Fibroblast of skin of scalp (primary cell): ENCODE measurements around the gene MAPK13.
A peak's percentile ranks its signal among the peaks of the same experiment; 100 is the strongest.
"Not testable (repeated sequence)": the region's sequence is repeated elsewhere in the genome, so short reads cannot be mapped to it uniquely, and the experiment has no call there.

ENCODE experiments used
- DNase-seq: peaks from one replicate; pipeline ENCODE4 v3.0.0-alpha.2; 2013

Gene MAPK13

DNA sequence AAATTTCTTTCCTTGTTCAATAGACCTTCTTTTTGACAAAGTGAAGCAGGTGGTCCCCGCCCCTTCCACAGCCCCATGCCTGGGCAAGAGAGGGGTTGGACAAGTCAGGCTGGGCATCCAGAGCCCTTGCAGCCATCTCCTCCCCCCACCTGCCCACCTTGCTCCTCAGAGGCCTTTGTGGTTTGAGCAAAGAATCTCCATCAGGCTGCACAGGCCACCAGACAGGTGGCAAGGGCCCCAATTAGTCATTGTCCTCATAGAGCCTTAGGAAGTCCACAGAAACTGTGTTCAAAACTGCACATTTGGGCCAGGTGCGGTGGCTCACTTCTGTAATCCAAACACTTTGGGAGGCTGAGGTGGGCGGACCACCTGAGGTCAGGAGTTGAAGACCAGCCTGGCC lies 1.5 kb upstream of the MAPK13 start:
- DNase-seq, result no peak

DNA sequence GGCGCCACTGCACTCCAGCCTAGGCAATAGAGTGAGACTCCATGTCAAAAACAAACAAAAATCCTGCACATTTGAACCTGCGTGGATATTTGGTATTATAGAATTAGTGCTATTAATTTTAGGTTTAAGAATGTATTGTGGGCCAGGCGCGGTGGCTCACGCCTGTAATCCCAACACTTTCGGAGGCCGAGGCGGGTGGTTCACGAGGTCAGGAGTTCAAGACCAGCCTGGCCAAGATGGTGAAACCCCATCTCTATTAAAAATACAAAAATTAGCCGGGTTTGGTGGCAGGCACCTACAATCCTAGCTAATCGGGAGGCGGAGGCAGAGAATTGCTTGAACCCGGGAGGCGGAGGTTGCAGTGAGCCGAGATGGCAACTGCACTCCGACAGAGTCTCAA lies 979 bp upstream of the MAPK13 start:
- DNase-seq, result not testable (repeated sequence)

DNA sequence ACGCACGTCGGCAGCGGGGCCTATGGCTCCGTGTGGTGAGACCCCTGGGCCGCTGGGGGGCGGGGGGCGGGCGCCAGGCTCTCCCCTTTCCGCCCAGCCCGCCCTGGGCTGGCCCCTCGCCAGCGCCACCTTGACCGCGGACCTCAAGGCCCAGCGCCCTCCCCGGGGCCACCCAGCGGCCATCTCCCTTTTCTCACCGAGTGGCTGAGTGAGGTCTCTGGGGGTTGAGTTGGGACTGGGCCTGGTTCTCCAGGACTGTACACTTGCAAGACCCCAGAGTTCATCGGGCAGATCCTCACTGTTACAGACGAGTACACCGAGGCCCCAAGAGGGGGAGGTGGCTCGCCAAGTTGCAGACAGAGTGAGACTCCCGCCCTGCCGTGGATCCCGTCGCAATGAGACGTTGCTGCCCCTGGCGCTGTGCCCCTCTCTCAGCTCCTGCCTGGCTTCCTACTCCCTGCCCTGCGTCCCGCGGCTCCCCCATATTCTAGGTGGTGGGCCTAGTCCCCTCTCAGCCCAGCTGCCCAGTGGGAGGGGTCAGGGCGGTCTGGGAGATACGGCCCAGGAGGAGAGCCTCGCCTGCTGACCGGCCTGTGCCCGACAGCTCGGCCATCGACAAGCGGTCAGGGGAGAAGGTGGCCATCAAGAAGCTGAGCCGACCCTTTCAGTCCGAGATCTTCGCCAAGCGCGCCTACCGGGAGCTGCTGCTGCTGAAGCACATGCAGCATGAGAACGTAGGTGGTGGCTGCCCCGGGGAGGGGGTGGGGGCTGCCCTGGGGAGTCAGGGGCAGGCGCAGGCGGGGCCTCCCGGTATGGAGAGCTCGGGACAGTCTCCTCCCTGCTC lies 576 bp downstream of the MAPK13 start:
- DNase-seq, result no peak

DNA sequence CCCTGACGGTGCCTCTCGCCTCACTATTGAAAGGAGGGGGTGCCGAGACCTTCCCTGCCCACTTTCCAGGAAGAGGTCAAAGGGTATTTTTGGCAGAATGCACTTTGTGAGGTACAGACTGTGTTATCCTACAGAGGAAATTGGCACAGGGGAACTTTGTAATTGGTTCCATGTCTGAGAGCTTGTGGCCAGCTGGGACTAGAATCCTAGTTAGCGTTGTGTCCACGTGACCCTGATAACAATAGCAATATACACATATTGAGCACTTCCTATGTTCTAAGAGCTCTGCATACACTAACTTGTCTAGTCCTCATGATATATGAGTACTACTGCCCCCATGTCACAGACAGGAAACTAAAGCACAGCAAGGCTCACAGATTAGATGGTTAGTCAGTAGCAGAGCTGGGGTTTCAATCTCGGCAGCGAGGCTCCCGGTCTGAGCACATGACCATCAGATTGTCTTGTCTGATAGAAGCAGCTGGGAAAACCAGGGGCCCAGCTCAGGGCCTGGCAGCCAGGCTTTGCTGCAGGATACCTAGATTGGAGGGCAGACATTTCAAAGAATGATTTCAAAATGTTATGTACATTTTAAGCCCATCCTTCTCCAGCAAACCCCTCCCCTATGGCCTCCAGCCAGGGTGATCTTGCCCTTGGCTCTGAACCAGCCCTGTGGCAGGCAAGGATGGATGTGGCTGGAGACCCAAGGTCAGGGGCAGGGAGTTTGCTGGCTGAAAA lies 1.4 kb downstream of the MAPK13 start:
- peak; percentile 26 for DNase-seq

DNA sequence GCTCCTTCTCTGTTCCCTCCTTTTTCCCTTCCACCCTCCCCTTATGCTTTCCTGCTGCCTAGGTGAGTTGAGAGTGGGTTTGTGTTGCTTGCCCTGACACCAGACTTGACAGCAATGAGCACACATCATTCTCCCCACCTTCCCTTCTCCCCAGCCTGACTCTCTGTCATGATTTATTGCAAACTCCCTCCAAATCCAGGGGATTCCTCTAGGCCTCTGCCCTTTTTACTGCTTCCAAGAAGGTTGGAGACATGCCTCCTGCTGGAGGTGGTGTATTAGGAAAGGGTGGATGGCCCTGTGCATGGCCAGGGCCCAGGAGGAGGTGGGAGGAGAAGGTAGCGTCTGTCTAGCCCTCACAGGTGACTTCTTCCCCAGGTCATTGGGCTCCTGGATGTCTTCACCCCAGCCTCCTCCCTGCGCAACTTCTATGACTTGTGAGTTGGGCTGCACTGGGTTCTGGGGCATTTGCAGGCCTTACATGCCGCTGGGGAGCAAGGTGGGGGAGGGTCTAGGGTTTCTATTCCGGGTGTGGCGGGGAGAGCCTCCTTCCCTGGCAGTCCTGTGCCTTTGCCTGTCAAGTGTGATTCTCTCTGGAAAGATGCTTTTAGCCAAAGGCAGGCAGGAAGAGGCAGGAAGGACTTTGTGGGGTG lies 2.1 kb downstream of the MAPK13 start:
- DNase-seq, result no peak

DNA sequence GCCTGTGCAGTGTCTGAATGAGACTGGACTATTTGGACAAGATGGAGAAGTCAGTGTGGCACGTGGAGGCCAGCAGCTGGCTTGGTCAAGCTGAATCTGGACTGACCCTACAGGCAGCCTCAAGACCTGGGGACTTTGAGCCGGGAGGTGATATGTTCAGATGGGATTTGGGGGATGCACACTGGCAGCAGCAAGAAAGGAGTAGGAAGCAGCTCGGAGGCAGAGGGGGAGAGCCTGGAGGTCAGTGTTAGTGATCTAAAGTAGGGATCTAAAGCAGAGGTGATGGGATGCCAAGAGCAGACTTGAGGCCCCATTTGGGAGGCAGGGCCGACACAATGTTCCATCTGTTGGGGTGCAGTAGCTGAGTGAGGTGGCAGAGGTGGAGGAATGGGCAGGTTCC lies 2.8 kb downstream of the MAPK13 start:
- no peak for DNase-seq

DNA sequence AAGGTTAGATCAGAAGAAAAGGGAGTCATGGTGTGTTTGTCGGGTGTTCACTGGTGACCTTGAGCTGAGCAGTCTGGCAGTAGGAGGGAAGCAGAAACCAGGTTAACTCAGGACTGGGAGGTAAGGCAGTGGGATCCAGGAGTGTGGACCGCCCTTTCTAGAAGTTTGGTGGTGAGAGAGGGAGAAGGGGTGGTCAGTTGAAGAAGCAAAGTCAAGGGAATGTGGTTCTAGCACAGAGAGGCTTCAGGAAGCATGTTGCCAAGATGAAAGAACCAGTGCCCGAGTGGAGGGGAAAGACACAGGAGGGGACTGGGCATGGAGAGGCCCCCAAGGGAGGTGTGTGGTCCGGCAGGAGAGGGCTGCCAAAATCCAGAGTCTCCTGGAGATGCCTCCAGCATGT lies 3.6 kb downstream of the MAPK13 start:
- no peak for DNase-seq

DNA sequence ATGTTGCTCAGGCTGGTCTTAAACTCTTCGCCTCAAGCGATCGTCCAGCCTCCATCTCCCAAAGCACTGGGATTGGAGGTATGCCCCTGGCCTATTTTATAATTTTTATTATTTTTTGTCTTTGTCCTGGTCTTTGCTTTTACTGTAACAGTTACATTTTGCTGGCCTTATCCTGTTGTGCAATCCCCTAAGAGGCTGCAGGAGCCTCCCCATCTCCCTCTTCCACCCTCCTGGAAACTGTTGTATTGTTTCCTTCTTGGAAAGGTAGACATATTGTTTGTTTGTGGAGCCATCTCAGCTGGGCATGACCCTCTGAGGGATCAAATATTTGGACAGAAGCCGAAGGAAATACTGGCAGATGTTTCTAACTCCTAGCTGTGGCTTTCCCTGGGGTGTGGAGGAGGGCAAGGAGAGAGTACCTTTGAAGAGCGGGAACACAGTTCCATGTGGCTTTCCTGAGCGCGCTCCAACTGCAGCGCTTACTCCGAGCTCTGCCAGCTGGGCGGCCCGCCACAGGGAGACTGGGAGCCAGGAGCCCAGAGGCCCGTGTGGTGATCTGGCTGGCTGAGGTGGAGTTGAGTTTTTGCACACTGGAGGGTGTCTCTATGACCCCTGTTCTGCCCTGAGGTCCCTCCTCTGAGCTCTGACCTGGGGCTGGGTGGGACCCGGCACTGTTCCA lies 4.9 kb downstream of the MAPK13 start:
- DNase-seq, result no peak

DNA sequence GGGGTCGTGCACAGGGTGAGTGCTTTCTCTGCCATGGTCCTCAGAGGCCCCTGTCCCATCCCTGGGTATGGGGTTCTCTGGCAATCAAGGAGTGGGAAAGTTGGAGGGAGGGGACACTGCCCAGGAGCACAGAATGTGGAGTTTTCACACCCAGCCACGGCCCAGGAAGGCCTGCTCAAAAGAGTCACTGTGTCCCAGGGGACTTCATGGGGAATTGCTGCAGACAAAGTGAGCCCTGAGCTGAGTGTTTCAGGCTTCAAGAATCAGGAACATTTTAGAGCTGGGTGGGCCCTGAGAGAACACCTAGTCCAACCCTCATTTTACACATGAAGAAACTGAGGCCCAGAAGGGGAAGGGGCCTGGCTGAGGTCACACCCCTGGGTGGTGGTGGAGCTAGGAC lies 5.7 kb downstream of the MAPK13 start:
- no peak for DNase-seq

DNA sequence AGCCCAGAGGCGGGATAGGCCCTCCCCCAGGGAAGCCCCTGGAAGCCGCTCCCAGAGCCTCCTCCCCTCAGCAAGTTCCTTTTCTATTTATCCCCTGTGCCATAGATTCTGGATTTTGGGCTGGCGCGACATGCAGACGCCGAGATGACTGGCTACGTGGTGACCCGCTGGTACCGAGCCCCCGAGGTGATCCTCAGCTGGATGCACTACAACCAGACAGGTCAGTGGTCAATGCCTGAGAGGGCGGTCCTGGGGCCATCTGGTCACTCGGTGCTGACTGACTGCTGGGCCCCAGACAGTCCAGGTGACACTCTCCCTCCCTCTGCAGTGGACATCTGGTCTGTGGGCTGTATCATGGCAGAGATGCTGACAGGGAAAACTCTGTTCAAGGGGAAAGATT lies 6.2 kb downstream of the MAPK13 start:
- no peak for DNase-seq

DNA sequence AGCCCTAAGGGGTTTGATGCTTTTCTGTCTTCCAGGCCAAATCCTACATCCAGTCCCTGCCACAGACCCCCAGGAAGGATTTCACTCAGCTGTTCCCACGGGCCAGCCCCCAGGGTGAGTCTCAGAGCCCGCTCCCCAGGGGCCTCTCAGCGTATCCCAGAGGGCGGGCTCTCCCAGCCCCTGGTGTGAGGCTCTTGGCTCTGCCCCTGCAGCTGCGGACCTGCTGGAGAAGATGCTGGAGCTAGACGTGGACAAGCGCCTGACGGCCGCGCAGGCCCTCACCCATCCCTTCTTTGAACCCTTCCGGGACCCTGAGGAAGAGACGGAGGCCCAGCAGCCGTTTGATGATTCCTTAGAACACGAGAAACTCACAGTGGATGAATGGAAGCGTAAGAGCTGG lies 8.4 kb downstream of the MAPK13 start:
- DNase-seq, result no peak

DNA sequence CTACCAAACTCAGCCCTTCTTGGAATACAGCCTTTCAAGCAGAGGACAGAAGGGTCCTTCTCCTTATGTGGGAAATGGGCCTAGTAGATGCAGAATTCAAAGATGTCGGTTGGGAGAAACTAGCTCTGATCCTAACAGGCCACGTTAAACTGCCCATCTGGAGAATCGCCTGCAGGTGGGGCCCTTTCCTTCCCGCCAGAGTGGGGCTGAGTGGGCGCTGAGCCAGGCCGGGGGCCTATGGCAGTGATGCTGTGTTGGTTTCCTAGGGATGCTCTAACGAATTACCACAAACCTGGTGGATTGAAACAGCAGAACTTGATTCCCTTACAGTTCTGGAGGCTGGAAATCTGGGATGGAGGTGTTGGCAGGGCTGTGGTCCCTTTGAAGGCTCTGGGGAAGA lies 9.1 kb downstream of the MAPK13 start:
- DNase-seq, result no peak

DNA sequence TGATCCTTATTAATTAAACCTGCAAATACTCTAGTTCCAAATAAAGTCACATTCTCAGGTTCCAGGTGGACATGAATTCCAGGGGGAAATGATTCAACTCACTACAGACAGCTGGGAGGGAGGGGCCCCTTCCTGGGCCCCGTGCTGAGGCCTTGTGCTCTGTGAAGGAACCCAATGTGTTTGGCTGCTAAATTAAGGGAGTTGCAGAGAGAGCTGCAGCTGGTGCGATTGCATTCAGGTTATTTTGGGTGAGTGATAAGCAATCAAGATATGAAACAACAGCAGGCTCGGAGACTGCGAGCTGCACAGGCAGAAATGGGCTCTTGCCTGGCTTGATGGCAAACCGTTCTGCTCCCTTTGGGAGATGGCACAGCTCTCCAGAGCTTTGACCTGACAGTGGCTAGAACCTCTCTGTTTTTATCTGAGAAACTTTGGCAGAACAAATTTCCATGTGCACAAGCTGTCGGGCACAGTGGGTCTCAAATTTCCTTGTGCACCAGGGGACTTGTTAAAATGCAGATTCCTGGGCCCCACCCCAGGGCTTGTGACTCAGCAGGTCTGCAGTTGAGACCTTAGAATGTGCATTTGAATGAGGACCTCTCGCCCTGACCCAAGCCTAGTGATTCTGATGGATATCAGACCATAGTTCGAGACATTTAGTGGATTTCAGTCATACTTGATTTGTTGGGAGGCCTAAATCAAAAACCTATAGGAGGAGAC lies 9.8 kb downstream of the MAPK13 start:
- DNase-seq, result no peak

DNA sequence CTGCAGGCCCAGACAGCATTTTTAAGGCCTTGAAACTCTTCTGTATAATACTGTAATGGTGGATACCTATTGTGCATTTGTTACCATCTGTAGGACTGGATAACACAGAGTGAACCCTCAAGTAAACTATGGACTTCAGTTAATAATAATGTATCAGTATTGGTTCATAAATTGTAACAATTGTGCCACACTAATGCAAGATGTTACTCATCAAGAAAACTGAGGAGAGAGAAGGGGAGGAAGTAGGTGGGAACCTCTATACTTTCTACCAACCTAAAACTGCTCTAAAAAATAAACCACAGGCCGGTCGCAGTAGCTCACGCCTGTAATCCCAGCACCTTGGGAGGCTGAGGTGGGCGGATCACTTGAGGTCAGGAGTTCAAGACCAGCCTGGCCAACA lies 10.8 kb downstream of the MAPK13 start:
- DNase-seq, result no peak

DNA sequence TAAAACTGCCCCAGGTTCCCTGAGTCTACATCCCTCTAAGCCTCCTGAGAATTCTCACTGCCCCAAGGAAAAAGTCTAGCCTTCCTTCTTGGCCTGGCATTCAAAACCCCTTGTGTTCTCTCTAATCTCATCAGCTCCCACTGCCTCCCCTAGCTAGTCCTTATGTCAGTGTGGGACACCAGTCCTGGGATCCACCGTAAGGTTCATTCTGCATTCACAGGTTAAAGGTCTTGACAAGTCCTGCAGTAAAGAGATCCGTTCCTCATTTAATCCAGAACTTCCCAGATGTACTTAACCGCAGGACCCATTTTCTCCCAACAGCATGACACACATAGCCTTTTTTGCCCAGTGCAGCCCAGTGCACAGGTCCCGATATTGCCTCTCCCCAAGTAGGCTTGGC lies 11.6 kb downstream of the MAPK13 start:
- no peak for DNase-seq

DNA sequence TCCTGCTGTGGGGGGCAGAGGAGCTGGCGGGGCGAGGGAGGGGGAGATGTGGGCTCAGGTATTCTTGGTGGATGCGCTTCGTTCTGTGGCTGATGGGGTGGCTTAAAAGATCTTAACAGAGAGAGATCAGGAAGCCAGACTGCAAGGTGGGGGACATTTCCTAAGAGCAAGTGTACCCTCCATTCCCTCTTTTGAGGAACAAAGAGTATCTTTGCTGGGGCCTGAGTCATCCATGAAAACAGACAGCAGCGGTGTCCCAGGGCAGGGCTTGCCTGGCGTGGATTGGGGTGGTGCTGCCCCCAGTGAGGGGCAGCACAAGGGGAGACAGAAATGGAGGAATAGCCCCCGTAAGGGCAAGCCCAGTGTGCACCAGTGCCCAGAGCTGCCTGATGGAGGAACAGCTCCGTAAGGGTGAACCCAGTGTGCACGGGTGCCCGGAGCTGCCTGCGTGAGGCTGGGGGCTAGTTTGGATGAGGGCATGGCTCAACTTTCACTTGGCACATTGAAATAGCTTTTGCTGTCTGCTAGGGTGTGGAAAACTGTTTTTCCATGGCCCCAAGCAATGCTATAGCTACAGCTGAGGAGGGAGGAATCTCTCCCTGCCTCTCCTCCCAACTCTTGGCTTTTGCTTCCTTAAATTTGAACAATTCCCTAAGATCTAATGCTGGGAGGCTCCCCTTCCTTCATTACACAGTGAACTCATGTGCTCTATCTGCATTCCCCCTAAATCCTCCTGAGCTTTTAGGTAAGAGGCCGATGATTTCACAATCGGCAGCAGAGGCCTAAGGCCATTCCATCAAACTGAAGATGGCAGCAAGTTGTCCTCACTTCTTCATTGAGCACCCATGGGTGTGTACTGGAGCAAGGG lies 12.9 kb downstream of the MAPK13 start:
- no peak for DNase-seq

DNA sequence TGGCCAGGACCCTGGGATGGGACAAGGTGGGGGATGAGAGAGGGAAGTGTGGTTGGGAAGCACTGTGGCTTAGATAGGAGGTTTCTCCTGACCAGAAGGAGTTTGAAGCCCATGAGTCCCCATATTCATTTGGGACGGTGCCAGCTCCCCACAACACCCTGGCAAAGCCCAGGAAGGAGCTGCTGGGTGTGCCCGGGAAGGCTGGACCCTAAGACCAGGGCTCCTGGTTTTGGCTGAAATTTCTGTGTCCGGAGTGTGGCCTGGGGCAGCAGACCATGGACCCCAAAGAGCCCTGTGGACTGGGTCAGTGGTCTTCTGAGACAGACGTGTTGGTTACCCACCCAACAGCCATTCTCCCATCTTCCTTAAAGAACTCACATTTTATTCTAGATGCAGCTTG lies 15.2 kb downstream of the MAPK13 start:
- DNase-seq, result no peak

DNA sequence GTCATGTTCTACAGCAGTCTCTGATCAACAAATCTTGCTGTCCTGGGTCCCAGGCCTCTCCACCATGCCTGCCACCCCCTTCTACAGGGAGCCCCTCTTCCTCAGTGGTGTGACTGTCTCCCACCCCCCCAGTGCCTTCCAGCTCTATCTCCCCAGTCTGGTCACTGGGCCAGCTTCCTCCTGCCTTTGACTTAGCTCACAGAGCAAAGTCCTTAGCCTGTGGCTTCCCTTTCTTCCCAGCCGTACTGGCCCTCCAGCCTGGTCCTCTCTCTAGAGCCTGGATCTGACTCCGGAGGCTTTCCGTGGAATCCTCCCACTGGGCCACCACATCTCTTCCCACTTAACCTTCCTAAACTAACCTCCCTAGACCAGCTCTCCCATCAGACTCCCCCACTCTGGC lies 17.0 kb downstream of the MAPK13 start:
- no peak for DNase-seq

DNA sequence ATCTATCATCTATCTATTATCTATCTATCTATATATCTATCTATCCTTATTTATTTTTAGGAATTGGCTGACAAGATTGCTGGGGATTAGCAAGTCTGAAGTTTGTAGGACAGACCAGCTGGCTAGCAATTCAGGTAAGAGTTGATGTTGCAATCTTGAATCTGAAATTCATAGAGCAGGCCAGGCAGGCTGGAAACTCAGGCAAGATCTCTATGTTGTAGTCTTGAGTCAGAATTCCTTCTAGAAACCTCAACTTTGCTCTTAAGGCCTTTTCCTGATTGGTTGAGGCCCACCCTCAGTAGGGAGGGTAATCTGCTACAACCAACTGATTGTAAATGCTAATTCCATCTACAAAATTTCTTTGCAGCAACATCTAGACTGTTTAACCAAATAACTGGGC lies 19.2 kb downstream of the MAPK13 start:
- no peak for DNase-seq

DNA sequence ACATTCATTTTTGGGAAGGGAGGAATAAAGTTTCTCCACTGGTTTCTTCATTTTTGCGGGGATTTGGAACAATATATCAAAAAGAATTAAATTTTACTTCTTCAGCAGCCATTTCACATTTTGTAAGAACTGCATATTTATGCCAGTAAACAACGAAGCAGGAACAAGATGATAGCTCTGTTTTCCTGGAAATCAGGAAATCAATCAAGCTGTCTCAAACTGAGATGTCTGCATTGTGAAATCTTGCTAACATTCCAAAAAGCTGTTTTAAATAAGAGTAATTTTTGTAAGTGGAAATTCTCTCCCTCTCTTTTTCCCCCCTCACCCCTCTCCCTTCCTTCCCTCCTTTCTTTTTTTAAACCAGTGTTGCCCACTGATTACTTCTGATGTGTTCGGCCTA lies 20.0 kb downstream of the MAPK13 start:
- no peak for DNase-seq

DNA sequence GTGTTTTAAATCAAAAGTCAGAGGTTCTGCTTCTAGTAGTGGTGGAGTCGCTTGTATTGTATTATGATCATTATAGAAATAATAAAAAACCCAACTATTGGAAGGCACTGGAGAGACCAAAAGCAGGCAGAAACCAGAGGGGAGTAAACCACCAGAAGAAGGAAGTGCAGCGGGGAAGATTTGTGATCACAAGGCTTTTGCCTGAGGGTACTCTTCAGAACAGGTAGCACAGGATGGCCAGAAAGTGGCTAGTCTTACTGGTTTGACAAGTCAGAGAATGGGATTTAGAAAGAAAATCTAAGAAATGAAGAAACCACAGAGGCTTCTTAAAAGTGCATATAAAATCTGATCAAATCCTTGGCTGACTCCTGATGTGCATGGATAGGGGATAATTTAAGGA lies 24.0 kb downstream of the MAPK13 start:
- no peak for DNase-seq

DNA sequence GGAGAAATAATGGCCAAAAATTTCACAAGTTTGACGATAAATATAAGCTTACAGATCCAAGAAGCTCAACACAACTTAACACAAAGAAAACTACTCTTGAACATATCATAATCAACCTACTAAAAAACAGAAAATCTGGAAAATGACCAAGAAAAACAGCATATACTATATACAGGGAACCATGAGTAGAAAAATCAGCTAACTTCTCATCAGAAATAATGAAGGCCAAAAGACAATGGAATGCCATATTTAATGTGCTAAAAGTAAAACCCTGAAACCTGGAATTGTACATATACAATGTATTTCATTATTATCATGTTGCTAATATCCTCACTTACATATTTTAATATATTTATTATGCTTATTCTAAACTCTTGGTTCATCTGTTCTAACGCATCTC lies 25.3 kb downstream of the MAPK13 start:
- no peak for DNase-seq
